PC-3 (cell line): ENCODE results near the gene C11orf68.

Experiments used
- EZH2 ChIP-seq: fragments of 300-600 bp; sonication (generic); IDR thresholded peaks from one replicate; pipeline ENCODE4 v1.6.1; 2017; ENCODE audit warnings: antibody characterized with exemption, mild to moderate bottlenecking, low read length; ENCODE audit not compliant: unreplicated experiment
- TF ChIP-seq, protein P1 (sequence below): fragments of 300-600 bp; sonication (generic); conservative IDR thresholded peaks from 2 replicates; pipeline ENCODE4 v1.5.1; 2017; ENCODE audit warnings: antibody characterized with exemption, low read depth, mild to moderate bottlenecking, low read length

DNA sequence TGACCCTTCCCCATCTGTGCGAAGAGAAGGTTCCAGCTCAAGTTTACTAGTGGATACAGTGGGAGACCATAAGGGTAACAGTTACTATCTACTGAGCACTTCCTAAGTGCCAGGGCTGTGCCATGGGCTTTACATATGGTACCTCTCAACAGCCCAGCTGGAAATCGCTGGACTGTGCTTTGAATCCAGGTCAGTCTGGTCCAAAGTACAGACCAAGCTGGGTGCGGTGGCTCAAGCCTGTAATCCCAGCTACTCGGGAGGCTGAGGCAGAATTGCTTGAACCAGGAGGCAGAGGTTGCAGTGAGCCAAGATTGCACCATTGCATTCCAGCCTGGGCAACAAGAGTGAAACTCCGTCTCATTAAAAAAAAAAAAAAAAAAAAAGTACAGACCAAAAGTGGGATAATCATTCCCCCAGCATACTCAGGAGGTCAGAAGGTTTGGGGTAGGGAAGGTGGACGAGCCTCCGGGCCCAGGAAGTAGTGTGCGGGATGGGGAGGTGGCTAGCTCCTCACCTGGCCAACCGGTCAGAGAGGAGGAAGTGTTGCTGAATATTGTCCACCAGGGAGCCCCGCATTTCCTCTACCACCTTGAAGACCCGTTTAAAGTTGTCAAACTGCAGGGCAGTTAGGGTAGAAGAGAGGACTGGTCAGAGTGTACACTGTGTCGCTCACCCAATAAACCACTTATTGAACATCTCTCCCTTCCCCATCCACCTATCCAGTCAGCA, 32.9 kb downstream of the C11orf68 start:
- TF ChIP-seq, protein P1, sequence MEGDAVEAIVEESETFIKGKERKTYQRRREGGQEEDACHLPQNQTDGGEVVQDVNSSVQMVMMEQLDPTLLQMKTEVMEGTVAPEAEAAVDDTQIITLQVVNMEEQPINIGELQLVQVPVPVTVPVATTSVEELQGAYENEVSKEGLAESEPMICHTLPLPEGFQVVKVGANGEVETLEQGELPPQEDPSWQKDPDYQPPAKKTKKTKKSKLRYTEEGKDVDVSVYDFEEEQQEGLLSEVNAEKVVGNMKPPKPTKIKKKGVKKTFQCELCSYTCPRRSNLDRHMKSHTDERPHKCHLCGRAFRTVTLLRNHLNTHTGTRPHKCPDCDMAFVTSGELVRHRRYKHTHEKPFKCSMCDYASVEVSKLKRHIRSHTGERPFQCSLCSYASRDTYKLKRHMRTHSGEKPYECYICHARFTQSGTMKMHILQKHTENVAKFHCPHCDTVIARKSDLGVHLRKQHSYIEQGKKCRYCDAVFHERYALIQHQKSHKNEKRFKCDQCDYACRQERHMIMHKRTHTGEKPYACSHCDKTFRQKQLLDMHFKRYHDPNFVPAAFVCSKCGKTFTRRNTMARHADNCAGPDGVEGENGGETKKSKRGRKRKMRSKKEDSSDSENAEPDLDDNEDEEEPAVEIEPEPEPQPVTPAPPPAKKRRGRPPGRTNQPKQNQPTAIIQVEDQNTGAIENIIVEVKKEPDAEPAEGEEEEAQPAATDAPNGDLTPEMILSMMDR, result no peak
- no peak for TF ChIP-seq EZH2
